Measurements from ENCODE around the gene SHC3.

The SHC3 gene

GRCh38 chr9:88985616-88986015 is 193.0 kb downstream of the SHC3 start:
- no peak for DNase-seq (ENCODE audit: low spot score)

- no peak for DNase-seq (ENCODE audit: low spot score)
Measured at GRCh38 chr9:88984543-88984883, 194.1 kb downstream of the SHC3 start.

GRCh38 chr9:88983865-88984542 is 194.6 kb downstream of the SHC3 start:
- no peak for DNase-seq (ENCODE audit: low spot score)

- DNase-seq (ENCODE audit: low spot score) = no peak
Measured at GRCh38 chr9:88980740-88981203, 197.8 kb downstream of the SHC3 start.

GRCh38 chr9:88979791-88980190 is 198.8 kb downstream of the SHC3 start:
- no peak for DNase-seq (ENCODE audit: low spot score)

- DNase-seq (ENCODE audit: low spot score) = no peak
Measured at GRCh38 chr9:88979021-88979420, 199.6 kb downstream of the SHC3 start.

GRCh38 chr9:88978034-88978433 is 200.6 kb downstream of the SHC3 start:
- DNase-seq (ENCODE audit: low spot score) = no peak

- DNase-seq (ENCODE audit: low spot score) = no peak
Measured at GRCh38 chr9:88976890-88977257, 201.7 kb downstream of the SHC3 start.

- no peak for DNase-seq (ENCODE audit: low spot score)
Measured at GRCh38 chr9:88975966-88976889, 202.4 kb downstream of the SHC3 start.

GRCh38 chr9:88974641-88975040 is 204.0 kb downstream of the SHC3 start:
- no peak for DNase-seq (ENCODE audit: low spot score)

- DNase-seq (ENCODE audit: low spot score) = no peak
Measured at GRCh38 chr9:88973281-88974045, 205.2 kb downstream of the SHC3 start.

GRCh38 chr9:88972401-88972800 is 206.2 kb downstream of the SHC3 start:
- DNase-seq (ENCODE audit: low spot score) = no peak

- DNase-seq (ENCODE audit: low spot score) = no peak
Measured at GRCh38 chr9:88971131-88971960, 207.3 kb downstream of the SHC3 start.

GRCh38 chr9:88969646-88970373 is 208.8 kb downstream of the SHC3 start:
- no peak for DNase-seq (ENCODE audit: low spot score)

GRCh38 chr9:88968799-88969198 is 209.8 kb downstream of the SHC3 start:
- no peak for DNase-seq (ENCODE audit: low spot score)

- DNase-seq (ENCODE audit: low spot score) = no peak
Measured at GRCh38 chr9:88966894-88967676, 211.5 kb downstream of the SHC3 start.

GRCh38 chr9:88965473-88965872 is 213.1 kb downstream of the SHC3 start:
- DNase-seq (ENCODE audit: low spot score) = no peak

- no peak for DNase-seq (ENCODE audit: low spot score)
Measured at GRCh38 chr9:88960632-88961031, 218.0 kb downstream of the SHC3 start.

- no peak for DNase-seq (ENCODE audit: low spot score)
Measured at GRCh38 chr9:88959727-88960469, 218.7 kb downstream of the SHC3 start.

- no peak for DNase-seq (ENCODE audit: low spot score)
Measured at GRCh38 chr9:88957526-88957925, 221.1 kb downstream of the SHC3 start.
